Neural crest cell (in vitro differentiated cells): ENCODE results near the gene SMCHD1. TPM values are rescaled to one million over a fixed set of nuclear protein-coding genes. Genes with fewer than 3 reads are reported as not detected.

Source experiments
- DNase-seq: peaks from one replicate; pipeline ENCODE4 v3.0.0; 2021; ENCODE audit warnings: low read depth, mixed read lengths, low spot score
- H3K27ac Mint-ChIP-seq: one replicate; pipeline ENCODE4 v1.8.0; 2021; ENCODE audit warnings: mild to moderate bottlenecking, mixed read lengths; ENCODE audit not compliant: unreplicated experiment
- H3K27me3 Mint-ChIP-seq: 2 replicates; pipeline ENCODE4 v1.8.0; 2021; ENCODE audit warnings: low read depth, mild to moderate bottlenecking, mixed read lengths
- H3K36me3 Mint-ChIP-seq: 2 replicates; pipeline ENCODE4 v1.8.0; 2021; ENCODE audit warnings: low read depth, mild to moderate bottlenecking, mixed read lengths
- H3K4me1 Mint-ChIP-seq: 2 replicates; pipeline ENCODE4 v1.8.0; 2021; ENCODE audit warnings: mixed read lengths
- H3K4me3 Mint-ChIP-seq: one replicate; pipeline ENCODE4 v1.8.0; 2021; ENCODE audit warnings: mild to moderate bottlenecking, mixed read lengths
- H3K9me3 Mint-ChIP-seq: 2 replicates; pipeline ENCODE4 v1.8.0; 2021; ENCODE audit warnings: mixed read lengths
- total RNA-seq: library from RNA; stranded (reverse); gene quantifications from 2 replicates; pipeline ENCODE4 v1.2.1, GENCODE V29; 2021
- TF ChIP-seq, protein P1 (sequence below): fragments of 200-600 bp; sonication (generic); conservative IDR thresholded peaks from 2 replicates; pipeline ENCODE4 v1.5.0; 2021; ENCODE audit warnings: antibody characterized with exemption, mild to moderate bottlenecking

SMCHD1 gene
- total RNA-seq, 1 donor from 2014 or later, result 66.3 TPM

DNA sequence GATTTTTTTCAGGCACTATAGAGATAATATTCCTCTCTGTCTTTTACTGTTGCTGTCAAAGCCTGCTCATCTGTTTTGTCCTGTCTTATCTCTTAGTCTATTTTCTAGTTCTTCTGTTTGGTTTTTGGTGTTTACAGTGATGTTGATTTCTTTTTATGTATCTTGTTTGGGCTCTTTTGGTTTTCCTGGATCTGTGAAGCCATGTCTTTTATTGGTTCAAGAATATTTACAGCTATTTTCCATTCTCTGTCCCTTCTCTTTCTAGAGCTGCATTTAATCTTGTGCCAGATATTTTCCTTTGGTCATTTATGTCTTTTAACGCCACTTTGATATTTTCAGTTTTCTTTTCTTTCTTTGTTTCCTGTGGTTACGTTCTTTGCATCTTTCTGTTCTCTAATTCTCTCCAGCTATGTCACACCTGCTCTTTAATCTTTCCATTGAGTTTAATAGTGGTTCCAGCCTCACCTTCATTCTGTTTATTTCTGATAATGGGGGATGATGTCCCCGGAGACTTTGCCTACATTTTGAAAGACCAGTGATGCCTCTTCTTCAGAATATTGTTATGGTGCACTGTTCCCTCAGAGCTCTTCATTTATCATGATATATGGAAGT lies 32.0 kb downstream of the SMCHD1 start:
- peaks cover 9% of the 10 kb centered on the region for H3K4me1 Mint-ChIP-seq
- H3K36me3 Mint-ChIP-seq, result peaks cover 43% of the 10 kb centered on the region
- H3K4me3 Mint-ChIP-seq, result no peak overlapping the region
- DNase-seq, result no peak
- H3K27ac Mint-ChIP-seq, result no peak overlapping the region
- peaks cover 10% of the 10 kb centered on the region for H3K9me3 Mint-ChIP-seq
- H3K27me3 Mint-ChIP-seq, result no peaks in the 10 kb centered on the region
- TF ChIP-seq, protein P1, sequence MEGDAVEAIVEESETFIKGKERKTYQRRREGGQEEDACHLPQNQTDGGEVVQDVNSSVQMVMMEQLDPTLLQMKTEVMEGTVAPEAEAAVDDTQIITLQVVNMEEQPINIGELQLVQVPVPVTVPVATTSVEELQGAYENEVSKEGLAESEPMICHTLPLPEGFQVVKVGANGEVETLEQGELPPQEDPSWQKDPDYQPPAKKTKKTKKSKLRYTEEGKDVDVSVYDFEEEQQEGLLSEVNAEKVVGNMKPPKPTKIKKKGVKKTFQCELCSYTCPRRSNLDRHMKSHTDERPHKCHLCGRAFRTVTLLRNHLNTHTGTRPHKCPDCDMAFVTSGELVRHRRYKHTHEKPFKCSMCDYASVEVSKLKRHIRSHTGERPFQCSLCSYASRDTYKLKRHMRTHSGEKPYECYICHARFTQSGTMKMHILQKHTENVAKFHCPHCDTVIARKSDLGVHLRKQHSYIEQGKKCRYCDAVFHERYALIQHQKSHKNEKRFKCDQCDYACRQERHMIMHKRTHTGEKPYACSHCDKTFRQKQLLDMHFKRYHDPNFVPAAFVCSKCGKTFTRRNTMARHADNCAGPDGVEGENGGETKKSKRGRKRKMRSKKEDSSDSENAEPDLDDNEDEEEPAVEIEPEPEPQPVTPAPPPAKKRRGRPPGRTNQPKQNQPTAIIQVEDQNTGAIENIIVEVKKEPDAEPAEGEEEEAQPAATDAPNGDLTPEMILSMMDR, result no peak

DNA sequence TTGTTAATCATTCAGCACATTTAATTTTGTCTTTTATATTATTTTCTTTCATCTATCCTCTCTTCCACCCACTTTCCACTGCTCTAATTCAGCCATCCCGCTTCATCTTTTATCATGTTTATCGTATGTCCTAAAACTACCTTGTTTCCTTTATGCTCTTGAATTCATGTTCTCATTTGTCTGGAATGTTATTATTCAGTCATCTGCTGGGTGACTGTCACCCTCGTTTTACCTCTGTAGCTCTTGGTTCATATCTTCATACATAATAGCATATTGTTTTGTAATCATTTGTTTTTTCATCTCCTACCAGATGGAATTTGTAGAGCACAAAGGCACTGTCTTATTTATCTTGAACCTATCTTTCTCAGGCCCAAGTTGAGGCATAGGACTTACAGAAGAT lies 37.0 kb downstream of the SMCHD1 start:
- TF ChIP-seq, protein P1, result no peak
- Mint-ChIP-seq H3K27me3 (no peaks in the 10 kb centered on the region), H3K4me1 (no peaks in the 10 kb centered on the region), H3K9me3 (no peaks in the 10 kb centered on the region), H3K4me3 (no peak overlapping the region), H3K36me3 (peaks cover 20% of the 10 kb centered on the region), H3K27ac (no peak overlapping the region)
- DNase-seq, result no peak

DNA sequence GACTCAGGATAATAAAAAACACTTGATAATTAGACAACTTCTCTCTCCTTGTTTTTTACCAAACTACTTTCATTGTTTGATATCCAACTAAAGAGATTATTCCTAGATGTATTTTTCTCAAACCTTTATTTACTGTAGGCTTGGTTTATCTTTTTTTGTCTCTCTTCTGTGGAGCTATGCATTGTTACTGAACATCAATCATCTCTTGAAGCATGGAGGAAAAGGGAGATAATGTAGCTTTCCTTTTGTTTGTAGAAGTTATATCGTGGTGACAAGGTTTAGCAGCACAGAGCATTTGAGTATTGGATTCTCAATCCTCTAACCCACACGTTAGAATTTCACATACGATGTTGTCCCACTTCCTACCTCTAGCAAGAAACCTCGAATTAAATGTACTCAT lies 41.7 kb downstream of the SMCHD1 start:
- no peaks in the 10 kb centered on the region for H3K9me3 Mint-ChIP-seq
- no peak overlapping the region for H3K4me3 Mint-ChIP-seq
- TF ChIP-seq, protein P1, result no peak
- H3K4me1 Mint-ChIP-seq, result no peaks in the 10 kb centered on the region
- no peak for DNase-seq
- peaks cover 22% of the 10 kb centered on the region for H3K36me3 Mint-ChIP-seq
- no peak overlapping the region for H3K27ac Mint-ChIP-seq
- H3K27me3 Mint-ChIP-seq, result no peaks in the 10 kb centered on the region

DNA sequence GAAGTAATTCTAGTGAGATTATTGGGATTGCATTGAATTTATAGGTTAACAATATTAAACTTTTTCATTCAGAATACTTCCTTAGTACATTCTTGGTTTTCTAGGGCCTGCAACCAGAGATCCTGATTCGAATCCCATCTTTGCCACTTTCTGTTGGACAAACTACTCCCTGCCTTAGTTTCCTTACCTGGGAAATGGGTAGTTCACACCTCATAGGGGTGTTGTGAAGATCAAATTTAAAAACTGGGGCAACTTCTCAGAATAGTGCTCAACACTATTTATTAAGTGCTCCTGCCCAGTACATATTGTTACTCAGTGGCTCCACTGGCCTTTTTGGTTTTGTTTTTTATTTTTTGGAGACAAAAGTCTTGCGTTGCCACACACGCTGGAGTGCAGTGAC lies 43.5 kb downstream of the SMCHD1 start:
- Mint-ChIP-seq H3K4me3 (no peak overlapping the region), H3K27ac (no peak overlapping the region), H3K36me3 (peaks cover 18% of the 10 kb centered on the region), H3K9me3 (no peaks in the 10 kb centered on the region), H3K4me1 (no peaks in the 10 kb centered on the region), H3K27me3 (no peaks in the 10 kb centered on the region)
- no peak for DNase-seq
- TF ChIP-seq, protein P1, result no peak

DNA sequence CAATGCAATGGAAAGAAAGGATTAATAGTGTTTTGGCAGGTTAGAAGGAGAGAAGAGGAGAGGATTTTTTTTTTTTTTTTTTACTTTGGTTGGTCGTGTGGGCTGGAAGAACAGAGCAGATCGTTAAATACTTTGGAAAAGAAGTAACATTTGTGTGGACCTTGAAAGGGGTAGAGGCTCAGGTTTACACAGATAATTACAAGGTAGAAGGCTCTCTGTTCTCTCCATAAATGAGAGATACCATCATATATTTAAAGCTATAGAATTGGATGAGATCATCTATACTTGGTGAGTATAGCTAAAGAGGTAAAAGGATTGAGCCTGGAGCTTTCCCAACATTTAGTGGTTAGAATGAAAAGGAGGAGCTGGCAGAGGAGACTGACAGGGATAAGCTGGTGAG lies 49.0 kb downstream of the SMCHD1 start:
- Mint-ChIP-seq H3K36me3 (peaks cover 23% of the 10 kb centered on the region), H3K4me3 (no peak overlapping the region), H3K27me3 (no peaks in the 10 kb centered on the region), H3K27ac (no peak overlapping the region), H3K4me1 (no peaks in the 10 kb centered on the region), H3K9me3 (no peaks in the 10 kb centered on the region)
- no peak for DNase-seq
- TF ChIP-seq, protein P1, result no peak
